Right atrium auricular region (tissue), 2 donors: ENCODE data around the gene CAPN15. TPM values are rescaled to one million over a fixed set of nuclear protein-coding genes. Genes with fewer than 3 reads are reported as not detected.

Experiments used
- DNase-seq: peaks from one replicate; pipeline ENCODE4 v3.0.0-alpha.2; 2019; ENCODE audit warnings: low spot score
- H3K27ac ChIP-seq, 2 donors: fragments of 200-600 bp; sonication (generic); 1 replicate in 1 of 2; 2 replicates in 1 of 2; pipeline ENCODE4 v1.5.1; 2016 to 2019
- H3K27me3 ChIP-seq, 2 donors: fragments of 200-600 bp; sonication (generic); one replicate each; pipeline versions ENCODE4 v1.5.1 to v1.6.0; 2017 to 2019
- H3K36me3 ChIP-seq: fragments of 200-600 bp; sonication (generic); one replicate; pipeline ENCODE4 v1.5.1; 2016
- H3K4me1 ChIP-seq, 2 donors: fragments of 200-600 bp; sonication (generic); one replicate each; pipeline versions ENCODE4 v1.5.1 to v1.6.0; 2017 to 2019
- H3K4me3 ChIP-seq, 2 donors: fragments of 200-600 bp; sonication (generic); 1 replicate in 1 of 2; 2 replicates in 1 of 2; pipeline ENCODE4 v1.5.1; 2017 to 2019; ENCODE audit warnings: mild to moderate bottlenecking in 1 of 2, moderate library complexity in 1 of 2
- H3K9me3 ChIP-seq, 2 donors: fragments of 200-600 bp; sonication (generic); one replicate each; pipeline ENCODE4 v1.5.1; 2019
- CTCF ChIP-seq, 2 donors: fragments of 200-600 bp; sonication (generic); IDR thresholded peaks; one replicate each; pipeline ENCODE4 v1.5.1; 2019; ENCODE audit warnings: antibody characterized with exemption in 2 of 2
- total RNA-seq, 2 donors: library from RNA; depleted of rRNA; stranded (reverse); fragments of >200 nt; gene quantifications; one replicate each; pipeline ENCODE4 v1.1.0, GENCODE V29; 2016

CAPN15 gene
- total RNA-seq, 2 donors from 2014 or later: 18.5 to 28.1 TPM

GRCh38 chr16:536746-537145, 9.2 kb downstream of the CAPN15 start:
- Histone ChIP-seq H3K27me3 (no peaks in the 10 kb centered on the region), H3K36me3 (peaks cover 10% of the 10 kb centered on the region), H3K27ac (no peak overlapping the region), H3K9me3 (no peaks in the 10 kb centered on the region), H3K4me3 (no peak overlapping the region), H3K4me1 (peaks cover 0 to 12% of the 10 kb centered on the region in 2 donors)
- TF ChIP-seq CTCF (IDR thresholded peaks at IDR 0.05): no peak
- no peak for DNase-seq

- Histone ChIP-seq H3K36me3 (peaks cover 10% of the 10 kb centered on the region), H3K27ac (no peak overlapping the region)
- TF ChIP-seq CTCF (IDR thresholded peaks at IDR 0.05): no peak
Measured at GRCh38 chr16:537415-538335, 10.2 kb downstream of the CAPN15 start.

GRCh38 chr16:539901-540530, 12.5 kb downstream of the CAPN15 start:
- H3K27me3 ChIP-seq: no peaks in the 10 kb centered on the region
- TF ChIP-seq CTCF (IDR thresholded peaks at IDR 0.05): no peak
- no peak overlapping the region for H3K4me3 ChIP-seq
- no peaks in the 10 kb centered on the region for H3K9me3 ChIP-seq
- peaks cover 0 to 3% of the 10 kb centered on the region in 2 donors for H3K4me1 ChIP-seq
- no peak overlapping the region for H3K27ac ChIP-seq
- H3K36me3 ChIP-seq: peaks cover 10% of the 10 kb centered on the region
- no peak for DNase-seq

More at GRCh38 chr16:537415-538335, 10.2 kb downstream of the CAPN15 start:
- no peak overlapping the region for H3K4me3 ChIP-seq
- no peaks in the 10 kb centered on the region for H3K9me3 ChIP-seq
- no peak for DNase-seq
- no peaks in the 10 kb centered on the region for H3K27me3 ChIP-seq
- peaks cover 0 to 12% of the 10 kb centered on the region in 2 donors for H3K4me1 ChIP-seq

- no peaks in the 10 kb centered on the region for H3K27me3 ChIP-seq
Measured at GRCh38 chr16:540645-541340, 13.3 kb downstream of the CAPN15 start.

More at GRCh38 chr16:540645-541340, 13.3 kb downstream of the CAPN15 start:
- Histone ChIP-seq H3K36me3 (peaks cover 10% of the 10 kb centered on the region), H3K9me3 (no peaks in the 10 kb centered on the region), H3K27ac (no peak overlapping the region), H3K4me1 (peaks cover 0 to under 1% of the 10 kb centered on the region in 2 donors), H3K4me3 (no peak overlapping the region)
- no peak for DNase-seq
- TF ChIP-seq CTCF (IDR thresholded peaks at IDR 0.05): no peak
